ENCODE measurements around the gene PLK1. TPM values are rescaled to one million over a fixed set of nuclear protein-coding genes. Genes with fewer than 3 reads are reported as not detected.

PLK1 gene
- total and polyA plus RNA-seq, 2 of the 13 experiments (the other 11 are each of a cell fraction or from before 2014, with no cell fraction given) = 71.5 to 76.3 TPM

DNA sequence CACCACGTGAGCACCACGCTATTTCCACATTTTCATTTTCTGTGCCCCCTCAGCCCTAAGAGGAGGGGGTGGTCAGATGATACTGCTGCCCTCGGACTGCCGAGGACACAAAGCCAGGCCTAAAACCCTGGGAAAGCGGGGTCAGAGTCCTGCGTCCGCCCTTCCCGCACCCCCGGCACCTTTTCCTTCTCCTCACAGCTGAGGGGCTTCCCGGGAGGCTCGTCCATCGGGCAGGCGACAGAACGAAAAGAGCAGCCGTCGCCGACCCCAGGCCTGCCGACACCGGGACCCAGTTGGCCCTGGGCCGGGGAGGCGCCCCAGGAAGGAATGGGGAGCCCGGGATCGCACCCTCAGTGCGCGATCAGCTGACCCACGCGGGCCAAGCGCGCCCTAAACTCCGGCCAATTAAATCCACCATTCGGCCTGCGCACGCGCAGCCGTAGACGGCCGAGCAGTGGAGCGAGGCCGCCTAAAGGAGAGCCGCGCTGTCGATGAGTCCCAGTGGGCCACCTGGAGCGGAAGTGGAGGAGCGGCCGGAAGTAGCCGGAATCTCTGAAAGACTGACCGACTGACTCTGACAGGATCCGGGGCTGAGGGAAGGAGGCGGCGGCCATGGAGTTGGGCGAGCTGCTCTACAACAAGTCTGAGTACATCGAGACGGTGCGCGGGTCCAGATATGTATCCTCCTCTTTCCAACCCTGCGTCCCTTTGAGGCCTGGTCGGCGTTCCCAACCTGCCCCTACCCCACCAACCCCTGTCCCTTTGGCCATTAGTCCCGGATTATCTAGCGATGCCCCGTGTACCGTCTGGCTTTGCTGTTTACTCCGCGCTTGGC lies 37.5 kb upstream of the PLK1 start, which contains the start of the genes DCTN5 and PALB2 (continued):
- 0 out of 2 replicates have a peak, but pooled peaks have one; percentile 65 for TF ChIP-seq ZBTB39 (CRISPR knock-in tag; IDR thresholded peaks at IDR 0.05)
- TF ChIP-seq, protein P1, sequence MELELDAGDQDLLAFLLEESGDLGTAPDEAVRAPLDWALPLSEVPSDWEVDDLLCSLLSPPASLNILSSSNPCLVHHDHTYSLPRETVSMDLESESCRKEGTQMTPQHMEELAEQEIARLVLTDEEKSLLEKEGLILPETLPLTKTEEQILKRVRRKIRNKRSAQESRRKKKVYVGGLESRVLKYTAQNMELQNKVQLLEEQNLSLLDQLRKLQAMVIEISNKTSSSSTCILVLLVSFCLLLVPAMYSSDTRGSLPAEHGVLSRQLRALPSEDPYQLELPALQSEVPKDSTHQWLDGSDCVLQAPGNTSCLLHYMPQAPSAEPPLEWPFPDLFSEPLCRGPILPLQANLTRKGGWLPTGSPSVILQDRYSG (CRISPR knock-in tag; IDR thresholded peaks at IDR 0.05) = peak; percentile 96
- TF ChIP-seq ZNF7 (CRISPR knock-in tag; IDR thresholded peaks at IDR 0.05) = peak; percentile 30; the same call in 1 of the 2 replicates
- peak; percentile 96 for TF ChIP-seq ZNF232 (CRISPR knock-in tag; IDR thresholded peaks at IDR 0.05; ENCODE audit: borderline replicate concordance)
- TF ChIP-seq, protein P2, sequence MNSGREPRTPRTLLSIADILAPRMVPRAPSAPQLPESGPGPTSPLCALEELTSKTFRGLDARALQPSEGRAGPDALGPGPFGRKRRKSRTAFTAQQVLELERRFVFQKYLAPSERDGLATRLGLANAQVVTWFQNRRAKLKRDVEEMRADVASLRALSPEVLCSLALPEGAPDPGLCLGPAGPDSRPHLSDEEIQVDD (CRISPR knock-in tag; IDR thresholded peaks at IDR 0.05; ENCODE audit: borderline replicate concordance) = peak; percentile 25; the same call in 1 of the 2 replicates
- TF ChIP-seq MIER3 (CRISPR knock-in tag; IDR thresholded peaks at IDR 0.05; ENCODE audit: borderline replicate concordance) = peak; percentile 92
- TF ChIP-seq FOSL2 (CRISPR knock-in tag; IDR thresholded peaks at IDR 0.05) = peak; percentile 66
- peak; percentile 88 for TF ChIP-seq MAZ (IDR thresholded peaks at IDR 0.05; ENCODE audit: borderline replicate concordance, low read depth, low read length)
- TF ChIP-seq MAZ (CRISPR knock-in tag; IDR thresholded peaks at IDR 0.05; ENCODE audit: low read depth) = peak; percentile 86
- peak; percentile 75; the same call in 1 of the 2 replicates for TF ChIP-seq HOXD1 (CRISPR knock-in tag; IDR thresholded peaks at IDR 0.05)
- TF ChIP-seq HOXA7 (CRISPR knock-in tag; IDR thresholded peaks at IDR 0.05) = no peak
- peak; percentile 96 for TF ChIP-seq SIN3B (IDR thresholded peaks at IDR 0.05; ENCODE audit: low read length)
- TF ChIP-seq ZNF225 (CRISPR knock-in tag; IDR thresholded peaks at IDR 0.05) = peak; percentile 97
- peak; percentile 88 for TF ChIP-seq ZNF549 (CRISPR knock-in tag; IDR thresholded peaks at IDR 0.05)
- peak; percentile 98 for TF ChIP-seq IKZF4 (CRISPR knock-in tag; IDR thresholded peaks at IDR 0.05; ENCODE audit: borderline replicate concordance, low read depth, not compliant biosample characterization)
- TF ChIP-seq, protein P3, sequence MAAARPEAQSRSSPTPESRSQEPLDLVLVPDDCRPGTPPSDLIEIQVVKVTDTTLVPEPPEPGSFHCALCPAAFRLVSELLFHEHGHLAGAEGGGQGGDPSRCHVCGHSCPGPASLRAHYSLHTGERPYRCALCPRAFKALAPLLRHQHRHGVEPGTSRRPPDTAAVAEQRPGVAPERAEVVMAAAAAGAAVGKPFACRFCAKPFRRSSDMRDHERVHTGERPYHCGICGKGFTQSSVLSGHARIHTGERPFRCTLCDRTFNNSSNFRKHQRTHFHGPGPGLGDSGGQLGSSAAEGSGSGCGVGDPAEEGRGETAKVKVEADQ (CRISPR knock-in tag; IDR thresholded peaks at IDR 0.05; ENCODE audit: borderline replicate concordance) = peak; percentile 71
- peak; percentile 78; the same call in 1 of the 2 replicates for TF ChIP-seq ZNF263 (CRISPR knock-in tag; IDR thresholded peaks at IDR 0.05)
- TF ChIP-seq, protein P4, sequence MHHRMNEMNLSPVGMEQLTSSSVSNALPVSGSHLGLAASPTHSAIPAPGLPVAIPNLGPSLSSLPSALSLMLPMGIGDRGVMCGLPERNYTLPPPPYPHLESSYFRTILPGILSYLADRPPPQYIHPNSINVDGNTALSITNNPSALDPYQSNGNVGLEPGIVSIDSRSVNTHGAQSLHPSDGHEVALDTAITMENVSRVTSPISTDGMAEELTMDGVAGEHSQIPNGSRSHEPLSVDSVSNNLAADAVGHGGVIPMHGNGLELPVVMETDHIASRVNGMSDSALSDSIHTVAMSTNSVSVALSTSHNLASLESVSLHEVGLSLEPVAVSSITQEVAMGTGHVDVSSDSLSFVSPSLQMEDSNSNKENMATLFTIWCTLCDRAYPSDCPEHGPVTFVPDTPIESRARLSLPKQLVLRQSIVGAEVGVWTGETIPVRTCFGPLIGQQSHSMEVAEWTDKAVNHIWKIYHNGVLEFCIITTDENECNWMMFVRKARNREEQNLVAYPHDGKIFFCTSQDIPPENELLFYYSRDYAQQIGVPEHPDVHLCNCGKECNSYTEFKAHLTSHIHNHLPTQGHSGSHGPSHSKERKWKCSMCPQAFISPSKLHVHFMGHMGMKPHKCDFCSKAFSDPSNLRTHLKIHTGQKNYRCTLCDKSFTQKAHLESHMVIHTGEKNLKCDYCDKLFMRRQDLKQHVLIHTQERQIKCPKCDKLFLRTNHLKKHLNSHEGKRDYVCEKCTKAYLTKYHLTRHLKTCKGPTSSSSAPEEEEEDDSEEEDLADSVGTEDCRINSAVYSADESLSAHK (CRISPR knock-in tag; IDR thresholded peaks at IDR 0.05; ENCODE audit: borderline replicate concordance) = peak; percentile 90; the same call in 1 of the 2 replicates
- peak; percentile 96 for TF ChIP-seq ZNF878 (CRISPR knock-in tag; IDR thresholded peaks at IDR 0.05)
- TF ChIP-seq CTCF (CRISPR knock-in tag; IDR thresholded peaks at IDR 0.05) = peak; percentile 31

All from HepG2 (cell line).